Measurements from ENCODE around the gene AMTN. TPM values are rescaled to one million over a fixed set of nuclear protein-coding genes. Genes with fewer than 3 reads are reported as not detected.

Gene AMTN, protein sequence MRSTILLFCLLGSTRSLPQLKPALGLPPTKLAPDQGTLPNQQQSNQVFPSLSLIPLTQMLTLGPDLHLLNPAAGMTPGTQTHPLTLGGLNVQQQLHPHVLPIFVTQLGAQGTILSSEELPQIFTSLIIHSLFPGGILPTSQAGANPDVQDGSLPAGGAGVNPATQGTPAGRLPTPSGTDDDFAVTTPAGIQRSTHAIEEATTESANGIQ
- not detected for total RNA-seq

DNA sequence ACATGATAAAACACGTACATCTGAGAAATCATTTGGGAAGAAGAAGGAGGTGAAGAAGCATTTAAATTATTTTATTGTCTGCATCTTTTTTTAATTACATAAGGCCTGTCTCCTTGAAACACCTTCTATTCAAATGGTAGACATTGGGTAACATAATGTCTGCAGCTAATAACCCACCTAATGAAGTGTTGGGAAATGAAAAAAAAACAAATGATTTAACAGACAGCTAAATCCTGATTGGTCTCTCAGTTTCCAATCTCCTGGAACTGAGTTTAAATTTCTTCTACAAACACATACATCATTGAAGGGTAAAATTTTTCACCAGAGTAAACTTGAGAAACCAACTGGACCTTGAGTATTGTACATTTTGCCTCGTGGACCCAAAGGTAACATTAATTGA is at the start of gene AMTN:
Gene AMTN (plus strand): TSS at position 301 of the 400 bp plus-strand sequence. CDS start 209 bp downstream, outside the sequence.
- intact Hi-C loops (cut with DNase I; ENCODE audit: low total_unique reads) = no loop called here
- no peaks in the 10 kb centered on the region for H3K4me1 ChIP-seq
- H3K36me3 ChIP-seq = no peaks in the 10 kb centered on the region
- H3K4me3 ChIP-seq = no peak within 1 kb of the TSS
- in situ Hi-C loops (cut with MboI; ENCODE audit: low pct_ligation_motif_present in 1 of 4, low pct_unique_long_range_greater_than_20kb in 1 of 4, low sequenced_read_pairs in 3 of 4) = loop anchor here in 3 of 4 donors (25.0 kb wide), 2 partner anchors 606 to 831 kb away; no protein-coding TSS in a partner anchor
- H3K27ac ChIP-seq = no peak within 1 kb of the TSS
- no peak for DNase-seq
- TF ChIP-seq, protein P1, sequence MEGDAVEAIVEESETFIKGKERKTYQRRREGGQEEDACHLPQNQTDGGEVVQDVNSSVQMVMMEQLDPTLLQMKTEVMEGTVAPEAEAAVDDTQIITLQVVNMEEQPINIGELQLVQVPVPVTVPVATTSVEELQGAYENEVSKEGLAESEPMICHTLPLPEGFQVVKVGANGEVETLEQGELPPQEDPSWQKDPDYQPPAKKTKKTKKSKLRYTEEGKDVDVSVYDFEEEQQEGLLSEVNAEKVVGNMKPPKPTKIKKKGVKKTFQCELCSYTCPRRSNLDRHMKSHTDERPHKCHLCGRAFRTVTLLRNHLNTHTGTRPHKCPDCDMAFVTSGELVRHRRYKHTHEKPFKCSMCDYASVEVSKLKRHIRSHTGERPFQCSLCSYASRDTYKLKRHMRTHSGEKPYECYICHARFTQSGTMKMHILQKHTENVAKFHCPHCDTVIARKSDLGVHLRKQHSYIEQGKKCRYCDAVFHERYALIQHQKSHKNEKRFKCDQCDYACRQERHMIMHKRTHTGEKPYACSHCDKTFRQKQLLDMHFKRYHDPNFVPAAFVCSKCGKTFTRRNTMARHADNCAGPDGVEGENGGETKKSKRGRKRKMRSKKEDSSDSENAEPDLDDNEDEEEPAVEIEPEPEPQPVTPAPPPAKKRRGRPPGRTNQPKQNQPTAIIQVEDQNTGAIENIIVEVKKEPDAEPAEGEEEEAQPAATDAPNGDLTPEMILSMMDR (IDR thresholded peaks at IDR 0.05) = no peak
- TF ChIP-seq EP300 (IDR thresholded peaks at IDR 0.05; ENCODE audit: low read depth) (no peak), POLR2A (IDR thresholded peaks at IDR 0.05) (no peak), POLR2AphosphoS5 (IDR thresholded peaks at IDR 0.05) (no peak)
- H3K27me3 ChIP-seq = no peaks in the 10 kb centered on the region
- 59 to 85% methylated on average over 2 of the region's 2 CpGs for WGBS, 2 donors (ENCODE audit: low coverage in 1 of 2)
- H3K9me3 ChIP-seq = no peaks in the 10 kb centered on the region

DNA sequence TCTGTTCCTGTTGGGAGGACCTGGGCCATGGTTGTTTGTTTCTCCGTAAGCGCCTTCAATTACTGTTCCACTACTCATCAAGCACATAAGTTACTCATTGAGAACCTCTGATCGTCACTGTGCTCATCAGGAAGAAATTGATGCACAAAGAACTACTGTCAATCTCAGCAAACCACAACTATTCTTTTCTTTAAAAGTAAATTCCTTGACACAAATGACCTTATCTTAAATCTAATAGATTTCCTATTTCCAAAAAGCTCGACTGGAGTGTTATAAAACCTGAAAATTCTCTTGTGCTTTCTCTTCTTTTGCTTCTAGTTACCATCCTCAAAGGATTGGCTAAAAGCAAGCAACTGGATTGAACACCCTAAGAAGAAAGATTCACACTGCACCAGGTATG is 46.5 kb upstream of the AMTN start, which contains the start of gene MUC7:
Gene MUC7 (plus strand): TSS at position 301 of the 400 bp plus-strand sequence. CDS start 1,825 bp downstream, outside the sequence.
- Histone ChIP-seq H3K27me3 (no peaks in the 10 kb centered on the region), H3K36me3 (no peaks in the 10 kb centered on the region), H3K4me3 (no peak within 1 kb of the TSS), H3K9me3 (no peaks in the 10 kb centered on the region), H3K27ac (no peak within 1 kb of the TSS), H3K4me1 (no peaks in the 10 kb centered on the region)
- in situ Hi-C loops (cut with MboI; ENCODE audit: low pct_ligation_motif_present in 1 of 4, low pct_unique_long_range_greater_than_20kb in 1 of 4, low sequenced_read_pairs in 3 of 4) (no loop called here), intact Hi-C loops (cut with DNase I; ENCODE audit: low total_unique reads) (no loop called here)
- DNase-seq = no peak
- TF ChIP-seq EP300 (IDR thresholded peaks at IDR 0.05; ENCODE audit: low read depth) (no peak), POLR2A (IDR thresholded peaks at IDR 0.05) (no peak), POLR2AphosphoS5 (IDR thresholded peaks at IDR 0.05) (no peak)
- TF ChIP-seq, protein P1 (IDR thresholded peaks at IDR 0.05) = no peak
- WGBS, 2 donors (ENCODE audit: low coverage in 1 of 2) = 64 to 73% methylated on average over 4 of the region's 4 CpGs

GRCh38 chr4:70473679-70474078 is 44.7 kb upstream of the AMTN start:
- no peak for TF ChIP-seq POLR2AphosphoS5 (IDR thresholded peaks at IDR 0.05)
- TF ChIP-seq, protein P1 (IDR thresholded peaks at IDR 0.05) = no peak
- no peak for TF ChIP-seq EP300 (IDR thresholded peaks at IDR 0.05; ENCODE audit: low read depth)
- no peak for TF ChIP-seq POLR2A (IDR thresholded peaks at IDR 0.05)
- Histone ChIP-seq H3K27ac (no peak overlapping the region), H3K4me1 (no peaks in the 10 kb centered on the region), H3K4me3 (no peak overlapping the region), H3K9me3 (no peaks in the 10 kb centered on the region), H3K27me3 (no peaks in the 10 kb centered on the region), H3K36me3 (no peaks in the 10 kb centered on the region)
- DNase-seq = no peak
- intact Hi-C loops (cut with DNase I; ENCODE audit: low total_unique reads) (no loop called here), in situ Hi-C loops (cut with MboI; ENCODE audit: low pct_ligation_motif_present in 1 of 4, low pct_unique_long_range_greater_than_20kb in 1 of 4, low sequenced_read_pairs in 3 of 4) (no loop called here)
- WGBS, 2 donors (ENCODE audit: low coverage in 1 of 2) = 82% methylated on average over 4 of the region's 4 CpGs

GRCh38 chr4:70488748-70489147 is 29.6 kb upstream of the AMTN start:
- DNase-seq = no peak
- H3K36me3 ChIP-seq = no peaks in the 10 kb centered on the region
- WGBS, 2 donors (ENCODE audit: low coverage in 1 of 2) = 53% methylated on average over 3 of the region's 3 CpGs
- no peak overlapping the region for H3K4me3 ChIP-seq
- in situ Hi-C loops (cut with MboI; ENCODE audit: low pct_ligation_motif_present in 1 of 4, low pct_unique_long_range_greater_than_20kb in 1 of 4, low sequenced_read_pairs in 3 of 4) = no loop called here
- H3K27me3 ChIP-seq = no peaks in the 10 kb centered on the region
- no peaks in the 10 kb centered on the region for H3K4me1 ChIP-seq
- H3K27ac ChIP-seq = no peak overlapping the region
- intact Hi-C loops (cut with DNase I; ENCODE audit: low total_unique reads) = no loop called here
- TF ChIP-seq, protein P1 (IDR thresholded peaks at IDR 0.05) = no peak
- TF ChIP-seq POLR2A (IDR thresholded peaks at IDR 0.05) (no peak), EP300 (IDR thresholded peaks at IDR 0.05; ENCODE audit: low read depth) (no peak), POLR2AphosphoS5 (IDR thresholded peaks at IDR 0.05) (no peak)
- H3K9me3 ChIP-seq = no peaks in the 10 kb centered on the region

Data from transverse colon (tissue), 4 donors.